ENCODE results near the gene FCHO2.

Gene FCHO2

DNA sequence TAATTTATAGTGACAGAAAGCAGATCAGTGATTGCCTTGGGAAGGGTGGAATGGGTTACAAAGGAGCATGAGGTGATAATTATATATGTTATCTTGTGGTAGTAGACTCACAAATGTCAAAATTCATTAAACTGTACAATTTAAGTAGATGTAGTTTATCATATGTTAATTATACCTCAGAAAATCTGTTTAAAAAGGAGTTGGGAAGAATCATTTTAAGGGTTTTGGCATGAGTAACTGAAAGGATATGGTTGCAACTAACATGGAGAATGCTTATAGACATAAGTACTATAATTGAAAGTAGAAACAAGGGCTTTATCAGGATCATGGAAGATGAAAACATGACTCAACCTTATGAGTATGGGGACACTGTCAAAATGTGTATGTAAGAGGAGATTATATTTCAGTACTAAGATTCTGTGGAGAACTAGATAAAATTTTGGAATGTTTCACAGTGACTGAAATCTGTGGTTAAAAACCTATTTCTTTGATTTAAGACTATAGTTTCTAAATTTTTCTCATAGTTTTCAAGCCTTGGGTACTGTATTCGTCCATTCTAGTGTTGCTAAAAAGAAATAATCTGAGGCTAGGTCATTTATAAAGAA, 73.3 kb downstream of the FCHO2 start:
- DNase-seq (ENCODE audit: low read depth): no peak

DNA sequence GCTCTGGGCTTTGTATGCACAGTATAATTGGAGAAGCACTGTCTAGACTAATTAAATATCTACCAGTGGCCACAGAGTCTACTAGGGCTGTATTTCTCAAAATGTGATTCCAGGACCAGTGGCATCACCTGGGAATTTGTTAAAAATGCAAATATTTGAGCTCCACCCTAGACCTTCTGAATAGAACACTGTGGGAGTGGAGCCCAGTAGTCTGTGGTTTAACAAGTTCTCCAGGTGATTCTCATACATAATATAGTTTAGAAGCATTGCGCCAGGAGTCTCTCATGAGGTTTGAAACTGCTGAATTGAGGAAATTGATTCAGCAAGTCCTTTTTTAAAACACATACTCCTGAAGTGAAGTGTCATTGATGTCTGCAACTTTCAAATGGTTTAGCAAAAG, 74.7 kb downstream of the FCHO2 start:
- DNase-seq (ENCODE audit: low read depth): no peak

DNA sequence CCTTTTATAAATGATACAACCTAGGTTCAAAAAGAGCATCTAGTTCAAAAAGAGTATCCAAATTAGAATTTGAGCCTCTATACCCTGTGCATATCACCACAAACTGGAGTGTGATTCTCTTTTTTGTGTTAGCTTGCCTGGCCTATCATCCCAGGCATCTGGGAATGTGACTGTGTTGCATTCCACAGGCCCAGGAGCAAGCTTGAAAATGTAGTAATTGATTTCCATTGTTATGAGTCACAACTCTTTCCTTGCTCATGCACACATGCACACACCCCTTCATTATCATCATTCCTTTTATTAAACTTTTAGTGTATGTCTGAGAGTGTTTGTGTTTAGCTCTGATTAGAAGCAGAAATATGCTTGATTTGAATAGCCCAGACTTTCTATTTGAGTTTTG, 75.2 kb downstream of the FCHO2 start:
- peak; percentile 79 for DNase-seq (ENCODE audit: low read depth)

DNA sequence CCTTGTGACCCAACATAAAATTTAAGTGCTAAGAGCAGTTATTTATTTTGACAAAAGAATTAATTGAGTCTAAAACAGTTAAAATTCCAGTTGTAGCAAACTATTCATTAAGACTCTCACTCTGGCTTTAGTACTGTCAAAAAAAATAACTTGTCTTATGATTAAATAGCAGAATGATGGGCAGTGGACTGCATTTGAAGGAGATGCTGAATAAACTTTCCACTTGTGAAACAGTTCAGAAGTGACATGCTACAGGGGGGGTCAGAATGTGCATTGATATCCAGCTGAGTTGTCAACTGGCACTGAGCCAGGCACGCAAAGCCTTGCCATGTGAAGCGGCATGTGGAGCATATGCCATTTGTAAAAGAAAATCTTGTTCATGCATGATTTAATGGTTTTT, 76.0 kb downstream of the FCHO2 start:
- peak; percentile 77 for DNase-seq (ENCODE audit: low read depth)

DNA sequence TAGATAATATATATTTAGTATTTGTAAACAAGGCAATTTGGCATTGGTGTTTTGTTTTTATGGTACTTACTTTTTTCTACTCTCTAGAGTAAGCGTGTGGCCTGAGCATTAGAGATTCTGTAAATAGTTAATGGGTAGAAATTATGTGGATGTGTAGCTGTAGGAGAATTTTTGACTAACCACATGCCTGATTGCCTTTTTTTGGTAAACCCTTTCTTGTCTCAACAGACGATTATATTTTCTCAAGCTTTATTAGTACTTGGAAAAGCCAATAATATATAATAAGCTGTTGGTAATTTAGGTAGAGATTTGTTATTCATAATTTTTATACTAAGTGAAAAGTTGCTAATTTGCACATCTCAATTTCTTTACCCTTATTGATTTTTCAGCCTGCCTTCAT, 76.8 kb downstream of the FCHO2 start:
- no peak for DNase-seq (ENCODE audit: low read depth)

DNA sequence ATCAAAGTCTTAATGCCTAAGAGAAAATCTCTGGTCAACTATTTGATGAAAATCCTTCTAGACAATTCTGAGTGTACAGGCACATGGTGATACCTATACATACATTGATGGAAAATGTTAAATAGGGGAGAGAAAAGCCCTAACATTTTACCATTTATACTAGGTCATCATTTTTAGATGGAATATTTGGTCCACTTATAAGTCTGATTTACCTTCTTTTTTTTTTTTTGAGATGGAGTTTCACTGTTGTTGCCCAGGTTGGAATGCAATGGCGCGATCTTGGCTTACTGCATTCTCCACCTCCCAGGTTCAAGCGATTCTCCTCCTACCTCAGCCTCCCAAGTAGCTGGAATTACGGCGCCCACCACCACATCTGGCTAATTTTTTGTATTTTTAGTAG, 81.7 kb downstream of the FCHO2 start:
- DNase-seq (ENCODE audit: low read depth): no peak

DNA sequence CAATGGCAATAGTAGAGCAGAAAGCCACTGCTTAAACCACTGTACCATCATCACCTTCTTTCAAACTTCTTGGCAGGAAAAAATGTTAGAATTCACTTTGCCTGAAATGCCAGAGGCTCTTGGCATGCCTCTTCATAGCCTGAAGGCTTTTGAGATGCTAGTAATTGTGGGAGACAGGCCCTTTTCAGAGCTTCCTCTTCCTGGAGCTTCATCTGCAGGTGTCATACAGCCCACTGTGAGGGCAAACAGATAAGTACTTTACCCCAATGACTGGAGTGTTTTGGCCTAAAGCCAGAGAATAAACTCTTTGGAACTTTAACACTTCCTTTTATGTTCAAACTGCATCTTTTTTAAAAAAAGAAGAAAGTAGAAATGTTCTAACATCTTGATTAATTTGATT, 83.2 kb downstream of the FCHO2 start:
- DNase-seq (ENCODE audit: low read depth): no peak

DNA sequence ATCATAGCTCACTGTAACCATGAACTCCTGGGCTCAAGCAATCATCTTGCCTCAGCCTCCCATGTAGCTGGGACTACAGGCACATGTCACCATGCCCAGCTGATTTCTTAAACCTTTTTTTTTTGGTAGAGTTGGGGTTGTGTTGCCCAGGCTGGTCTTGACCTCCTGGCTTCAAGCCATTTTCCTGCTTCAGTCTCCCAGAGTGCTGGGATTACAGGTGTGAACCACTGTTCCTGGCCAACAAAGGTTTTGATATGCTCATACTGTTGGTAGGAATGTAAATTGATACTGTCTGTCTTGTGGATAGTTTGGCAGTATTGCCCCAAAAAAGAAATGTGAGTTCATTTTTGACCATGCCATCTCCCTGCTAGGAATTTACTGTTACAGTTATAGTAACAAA, 87.2 kb downstream of the FCHO2 start:
- DNase-seq (ENCODE audit: low read depth): no peak

DNA sequence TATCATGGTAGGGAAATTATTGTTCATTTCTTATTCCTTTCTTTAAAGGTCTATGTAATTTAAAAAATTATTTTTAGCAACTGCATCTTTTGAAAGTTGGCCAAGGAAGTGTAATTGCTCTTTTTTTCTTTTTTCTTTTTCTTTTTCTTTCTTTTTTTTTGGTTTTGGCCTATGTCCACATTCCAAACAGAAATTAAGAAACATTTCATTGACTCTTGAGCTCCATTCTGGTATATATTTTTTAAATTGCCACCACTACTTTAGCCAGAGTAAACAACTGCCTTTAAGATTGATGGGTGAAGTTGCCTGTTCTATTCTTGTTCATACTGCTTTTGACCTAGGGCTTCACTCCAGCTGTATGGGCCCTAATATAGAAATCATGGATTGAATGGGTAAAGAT, 88.7 kb downstream of the FCHO2 start:
- no peak for DNase-seq (ENCODE audit: low read depth)

DNA sequence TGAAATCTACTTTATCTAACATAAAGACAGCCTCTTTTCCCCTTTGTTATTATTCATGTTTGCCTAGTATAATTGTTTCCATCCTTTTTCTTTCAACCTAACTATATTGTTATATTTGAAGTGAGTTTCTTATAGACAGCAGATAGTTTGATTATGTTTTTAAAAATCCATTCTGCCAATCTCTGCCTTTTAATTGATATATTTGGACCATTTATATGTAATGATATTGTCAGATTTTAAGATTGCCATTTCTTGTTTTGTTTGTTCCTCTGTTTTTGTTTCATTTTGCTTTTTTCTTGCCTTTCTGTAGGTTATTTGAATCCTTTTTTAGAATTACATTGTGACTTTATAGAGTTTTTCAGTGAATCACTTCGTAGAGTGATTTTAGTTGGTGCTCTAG, 89.8 kb downstream of the FCHO2 start:
- no peak for DNase-seq (ENCODE audit: low read depth)

DNA sequence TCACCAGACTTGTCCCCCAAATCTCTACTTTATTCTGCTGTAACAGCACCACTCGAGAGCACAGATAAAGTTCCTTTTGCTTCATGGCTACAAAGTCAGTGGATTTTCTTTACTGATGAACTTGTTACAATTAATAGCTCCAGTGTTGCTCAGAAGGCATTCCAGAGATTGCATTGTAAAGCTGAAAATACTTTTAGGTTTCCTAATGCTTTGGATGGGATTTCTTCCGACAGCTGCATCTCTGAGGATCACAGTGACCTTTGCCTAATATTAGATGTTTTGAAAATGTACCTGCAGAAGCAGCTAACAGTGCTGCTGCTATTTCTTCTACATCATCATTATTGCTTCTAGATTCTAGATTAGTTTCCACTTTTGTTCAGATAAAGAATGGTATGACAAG, 105.8 kb downstream of the FCHO2 start:
- no peak for DNase-seq (ENCODE audit: low read depth)

DNA sequence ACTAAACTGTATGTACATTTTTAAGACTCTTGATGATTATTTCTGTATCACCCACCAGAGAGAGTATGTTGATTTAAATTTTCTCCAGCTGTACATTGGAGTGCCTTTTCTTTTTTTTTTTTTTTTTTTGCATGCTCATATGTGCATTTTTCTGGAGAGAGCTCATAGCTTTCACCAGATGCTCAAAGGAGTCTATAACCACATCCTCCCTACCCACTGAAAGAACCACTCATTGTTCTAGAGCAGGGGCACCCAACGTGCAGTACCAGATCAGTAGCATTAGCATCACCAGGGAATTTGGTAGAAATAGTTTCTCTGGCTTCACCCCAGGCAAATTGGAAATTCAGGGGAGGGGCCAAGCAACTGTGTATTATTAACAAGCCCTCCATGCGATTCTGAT, 110.6 kb downstream of the FCHO2 start:
- peak; percentile 67 for DNase-seq (ENCODE audit: low read depth)

DNA sequence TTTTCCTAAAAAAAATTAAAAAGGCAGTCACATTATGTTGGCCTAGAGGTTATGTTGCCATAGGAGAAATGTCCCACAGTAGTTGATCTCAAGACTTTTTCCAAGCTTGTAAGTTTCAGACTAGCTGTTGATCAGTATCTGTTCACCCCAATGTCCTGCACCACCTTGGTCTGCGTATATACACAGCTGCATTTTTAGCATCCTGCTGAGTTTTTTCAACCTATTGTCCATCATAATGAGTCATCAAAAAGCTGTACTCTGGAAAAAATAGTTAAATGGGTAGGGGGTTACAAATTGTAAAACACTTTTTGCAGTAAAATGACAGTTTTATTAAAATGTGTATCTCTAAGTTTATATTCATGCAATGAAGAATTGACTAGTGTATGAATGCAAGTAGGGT, 111.4 kb downstream of the FCHO2 start:
- no peak for DNase-seq (ENCODE audit: low read depth)

DNA sequence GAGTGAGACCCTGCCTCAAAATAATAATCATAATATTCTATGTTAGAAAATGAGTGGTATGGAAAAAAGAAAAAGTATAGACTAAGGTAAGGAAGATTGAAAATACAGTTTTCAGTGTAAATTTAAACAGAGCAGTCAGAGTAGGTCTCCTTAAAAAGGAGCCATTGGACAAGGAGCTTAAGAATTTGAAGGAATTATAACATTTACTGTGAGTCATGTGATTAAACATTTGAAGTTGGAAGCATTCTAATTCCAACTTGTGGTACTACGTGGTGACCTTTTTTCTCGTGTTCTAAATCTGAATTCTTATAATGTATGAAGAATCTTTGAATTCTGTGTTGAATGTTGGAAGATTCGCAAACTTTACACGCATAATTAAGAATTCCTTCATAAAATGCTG, 125.3 kb downstream of the FCHO2 start:
- DNase-seq (ENCODE audit: low read depth): no peak

DNA sequence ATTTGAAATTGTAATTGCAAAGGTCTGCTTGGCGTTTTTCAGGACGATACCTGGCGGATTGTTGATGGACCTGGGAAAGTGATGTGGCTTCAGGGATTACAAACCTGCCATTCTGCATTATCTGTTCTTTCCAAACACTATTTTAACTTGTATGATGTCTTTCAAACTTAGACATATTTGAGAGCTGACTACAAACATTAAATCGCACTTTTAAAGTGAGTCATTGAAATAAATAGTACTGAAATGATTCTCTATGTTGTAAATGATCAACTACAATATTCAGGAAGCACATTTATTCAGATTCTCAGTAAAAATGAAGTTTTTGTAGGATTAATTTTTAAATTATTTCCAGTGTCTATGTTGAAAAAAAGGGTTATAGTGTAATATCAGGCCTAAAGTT, 132.2 kb downstream of the FCHO2 start:
- DNase-seq (ENCODE audit: low read depth): peak; percentile 22

DNA sequence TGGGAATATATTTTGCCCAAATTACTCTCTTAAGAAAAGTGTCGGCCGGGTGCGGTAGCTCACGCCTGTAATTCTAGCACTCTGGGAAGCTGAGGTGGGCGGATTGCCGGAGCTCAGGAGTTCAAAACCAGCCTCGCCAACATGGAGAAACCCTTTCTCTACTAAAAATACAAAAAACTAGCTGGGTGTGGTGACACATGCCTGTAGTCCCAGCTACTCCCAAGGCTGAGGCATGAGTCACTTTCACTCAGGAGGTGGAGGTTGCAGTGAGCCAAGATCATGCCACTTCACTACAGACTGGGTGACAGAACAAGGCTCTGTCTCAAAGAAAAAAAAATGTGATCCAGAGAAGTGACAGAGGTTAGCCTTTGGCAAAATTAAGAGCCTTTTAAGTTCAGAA, 138.1 kb downstream of the FCHO2 start:
- DNase-seq (ENCODE audit: low read depth): peak; percentile 37

DNA sequence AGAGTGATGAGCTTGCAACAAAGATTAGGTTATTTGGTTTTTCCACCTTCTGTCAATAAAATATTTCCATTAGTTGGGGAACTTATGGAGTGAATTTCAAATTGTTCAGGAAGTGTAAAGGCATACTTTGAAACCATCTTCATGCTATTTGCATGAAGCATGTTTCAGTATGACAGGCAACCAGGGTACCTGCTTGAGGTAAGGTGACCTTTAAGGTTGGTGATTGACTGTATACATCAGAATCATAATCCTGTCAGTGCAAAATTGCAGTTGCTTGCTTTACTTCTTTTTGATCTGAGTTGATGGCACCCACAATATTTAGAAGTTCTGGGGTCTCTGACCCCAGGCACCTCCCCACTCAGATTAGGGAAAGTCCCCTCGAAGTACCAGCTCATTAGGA, 138.6 kb downstream of the FCHO2 start:
- no peak for DNase-seq (ENCODE audit: low read depth)

DNA sequence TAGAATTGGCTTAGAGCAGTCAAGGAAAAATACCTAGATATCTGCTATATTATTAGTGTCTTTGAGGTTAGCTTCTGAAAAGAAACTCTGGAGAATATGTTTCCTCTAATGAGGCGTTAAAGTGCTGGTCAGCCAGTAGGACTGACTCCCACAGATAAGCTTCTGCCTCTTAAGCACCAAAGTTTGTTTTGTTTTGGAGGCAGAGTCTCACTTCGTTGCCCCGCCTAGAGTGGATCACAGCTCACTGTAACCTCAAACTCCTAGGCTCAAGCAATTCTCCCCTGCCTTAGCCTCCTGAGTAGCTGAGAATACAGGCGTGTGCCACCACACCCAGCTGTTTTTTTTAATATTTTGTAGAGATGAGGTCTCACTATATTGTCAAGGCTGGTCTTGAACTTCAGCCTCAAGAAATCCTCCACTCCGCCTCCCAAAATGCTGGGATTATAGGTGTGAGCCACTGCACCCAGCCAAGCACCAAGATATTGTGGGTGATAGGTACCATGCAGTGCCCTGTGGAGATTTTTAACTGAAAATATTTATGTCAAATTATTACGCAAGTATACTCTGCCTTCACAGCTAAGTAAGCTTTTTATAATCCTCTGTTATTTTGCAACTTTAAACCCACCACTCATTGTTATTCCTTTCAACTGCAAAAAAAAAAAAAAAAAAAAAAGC, 139.9 kb downstream of the FCHO2 start:
- no peak for DNase-seq (ENCODE audit: low read depth)

DNA sequence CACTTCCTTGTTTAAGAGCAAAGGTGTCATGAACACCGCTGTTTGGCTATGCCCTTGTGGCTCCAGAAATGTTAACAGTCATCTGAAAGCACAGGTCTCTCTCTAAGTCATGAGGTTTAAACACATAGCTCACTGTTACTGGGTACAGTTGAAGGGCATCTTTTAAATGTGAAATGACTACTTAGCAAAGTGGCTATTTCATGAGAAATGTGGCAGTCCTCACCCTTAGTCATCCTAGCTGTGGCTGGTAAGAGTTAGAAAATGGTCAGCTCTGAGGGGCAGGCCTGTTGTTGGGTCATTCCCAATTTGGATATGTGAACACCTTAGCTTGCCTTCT, 140.4 kb downstream of the FCHO2 start:
- no peak for DNase-seq (ENCODE audit: low read depth)

DNA sequence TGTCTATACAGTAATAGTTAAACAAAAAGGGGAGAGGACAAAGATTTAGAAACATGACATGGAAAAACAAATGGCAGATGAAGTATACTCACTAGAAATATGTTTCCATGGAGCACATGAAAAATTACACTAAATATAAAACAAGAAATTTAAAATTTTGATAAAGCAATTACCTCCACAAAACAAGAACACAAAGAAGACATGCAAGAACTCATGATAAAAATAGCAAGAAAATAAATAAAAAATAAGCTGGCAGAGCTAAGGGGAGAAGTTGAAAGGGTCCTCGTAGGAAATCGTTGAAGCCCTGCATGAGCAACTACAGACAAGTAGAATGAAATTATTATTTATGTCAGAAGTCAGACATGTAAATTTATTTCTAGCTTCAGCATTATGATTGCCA, 141.9 kb downstream of the FCHO2 start:
- no peak for DNase-seq (ENCODE audit: low read depth)

DNA sequence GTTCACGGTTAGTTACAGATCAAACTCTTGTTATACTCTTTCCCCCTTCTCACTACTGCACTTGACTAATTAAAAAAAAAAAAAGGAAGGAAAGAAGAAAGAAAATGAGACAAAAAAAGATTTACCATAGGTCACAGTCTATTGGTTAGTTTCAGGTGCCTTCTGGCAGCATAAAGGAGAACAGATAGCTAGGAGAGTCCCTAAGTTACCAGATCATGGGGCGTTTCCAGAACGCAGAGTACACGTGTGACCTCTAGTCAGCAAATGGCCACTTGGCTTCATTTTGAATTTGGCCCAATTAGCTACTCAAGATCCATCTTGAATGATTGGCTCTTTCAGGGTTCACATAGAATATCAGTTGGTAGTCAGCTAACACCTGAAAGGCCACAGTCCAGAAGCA, 144.3 kb downstream of the FCHO2 start:
- no peak for DNase-seq (ENCODE audit: low read depth)

DNA sequence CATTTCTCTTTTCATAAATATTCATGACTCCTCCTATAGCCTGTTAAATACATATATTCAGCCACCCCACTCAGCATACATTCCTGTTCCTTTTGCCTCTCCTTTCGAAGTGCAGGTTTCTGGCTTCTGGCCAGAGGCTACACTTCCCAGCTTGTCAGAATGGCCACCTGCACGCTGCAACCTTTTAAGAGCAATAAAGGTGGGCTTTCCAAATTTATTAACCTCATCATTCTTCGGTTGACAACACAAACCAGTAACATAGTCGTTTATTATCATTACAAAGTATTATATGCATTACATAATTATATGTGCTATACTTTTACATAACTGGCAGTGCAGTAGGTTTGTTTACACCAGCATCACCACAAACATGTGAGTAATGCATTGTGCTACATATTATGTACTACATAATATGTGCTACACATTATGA, 148.0 kb downstream of the FCHO2 start:
- no peak for DNase-seq (ENCODE audit: low read depth)

DNA sequence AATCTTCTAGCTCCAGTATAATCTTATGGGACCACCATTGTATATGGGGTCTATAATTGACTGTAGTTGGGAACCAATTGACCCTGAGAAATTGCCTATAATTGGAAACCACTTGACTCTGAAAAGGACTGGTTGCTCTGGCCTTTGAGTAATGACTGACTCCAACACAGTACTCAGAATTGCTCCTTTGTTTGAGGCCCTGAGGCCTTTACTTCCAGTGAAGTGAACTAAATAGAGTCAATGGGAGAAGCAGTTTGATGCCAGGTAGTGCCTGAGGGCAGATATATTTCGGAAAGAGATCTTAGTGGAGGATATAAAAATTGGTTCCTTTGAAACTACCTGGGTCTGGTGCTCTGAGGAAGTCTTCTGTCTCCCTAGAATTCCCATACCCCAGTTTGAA, 148.5 kb downstream of the FCHO2 start:
- DNase-seq (ENCODE audit: low read depth): no peak

DNA sequence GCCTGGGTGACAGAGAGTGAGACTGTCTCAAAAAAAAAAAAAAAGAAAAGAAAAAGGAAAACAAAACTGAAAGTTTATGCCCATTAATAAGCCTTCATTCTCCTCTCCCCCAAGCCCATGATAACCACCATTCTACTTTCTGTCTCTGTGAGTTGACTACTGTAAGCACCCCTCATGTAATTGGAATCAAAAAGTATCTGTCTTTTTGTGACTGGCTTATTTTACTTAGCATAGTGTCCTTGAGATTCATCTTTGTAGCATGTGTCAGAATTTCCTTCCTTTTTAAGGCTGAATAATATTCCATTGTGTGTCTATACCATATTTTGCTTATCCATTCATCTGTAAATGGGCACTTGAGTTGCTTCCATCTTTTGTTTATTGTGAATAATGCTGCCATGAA, 150.5 kb downstream of the FCHO2 start:
- no peak for DNase-seq (ENCODE audit: low read depth)

DNA sequence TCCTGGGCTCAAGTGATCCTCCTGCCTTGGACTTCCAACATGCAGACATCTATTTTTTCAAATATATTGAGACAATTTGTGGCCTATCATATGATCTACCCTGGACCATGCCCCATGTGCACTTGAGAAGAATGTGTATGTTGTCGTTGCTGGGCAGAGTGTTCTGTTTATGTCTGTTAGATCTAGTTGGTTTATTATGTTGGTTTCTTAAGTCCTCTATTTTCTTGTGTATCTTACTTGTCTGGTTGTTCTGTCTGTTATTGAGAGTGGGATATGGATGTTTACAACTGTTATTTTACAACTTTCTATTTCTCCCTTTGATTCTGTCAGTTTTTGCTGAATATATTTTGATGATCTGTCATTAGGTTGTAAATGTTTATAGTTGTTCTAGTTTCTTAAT, 154.3 kb downstream of the FCHO2 start:
- DNase-seq (ENCODE audit: low read depth): no peak

Measured in HS-5 (cell line).